GM21786 (cell line): ENCODE results near the gene SYTL5.
A peak's percentile ranks its signal among the peaks of the same experiment; 100 is the strongest.

Experiments used
- ATAC-seq: cut with Tn5 transposase; IDR thresholded peaks from one replicate; pipeline ENCODE4 v1.9.1; 2021; ENCODE audit not compliant: unreplicated experiment

SYTL5 gene

GRCh38 chrX:38018766-38019425, 12.5 kb downstream of the SYTL5 start:
- ATAC-seq, result no peak

- ATAC-seq, result no peak
Measured at GRCh38 chrX:38028300-38028699, 21.9 kb downstream of the SYTL5 start.

- no peak for ATAC-seq
Measured at GRCh38 chrX:38036466-38036865, 30.1 kb downstream of the SYTL5 start.

GRCh38 chrX:38038501-38038900, 32.1 kb downstream of the SYTL5 start:
- no peak for ATAC-seq

- no peak for ATAC-seq
Measured at GRCh38 chrX:38041237-38041636, 34.9 kb downstream of the SYTL5 start.

- no peak for ATAC-seq
Measured at GRCh38 chrX:38044701-38045100, 38.3 kb downstream of the SYTL5 start.

- no peak for ATAC-seq
Measured at GRCh38 chrX:38045538-38046096, 39.3 kb downstream of the SYTL5 start.

GRCh38 chrX:38048886-38049285, 42.5 kb downstream of the SYTL5 start:
- no peak for ATAC-seq

GRCh38 chrX:38050806-38051205, 44.5 kb downstream of the SYTL5 start:
- ATAC-seq, result no peak

GRCh38 chrX:38052096-38052495, 45.7 kb downstream of the SYTL5 start:
- ATAC-seq, result no peak

GRCh38 chrX:38055170-38055847, 49.0 kb downstream of the SYTL5 start:
- peak; percentile 51 for ATAC-seq

- no peak for ATAC-seq
Measured at GRCh38 chrX:38060331-38060878, 54.1 kb downstream of the SYTL5 start.

- no peak for ATAC-seq
Measured at GRCh38 chrX:38061335-38061734, 55.0 kb downstream of the SYTL5 start.

GRCh38 chrX:38066934-38067333, 60.6 kb downstream of the SYTL5 start:
- no peak for ATAC-seq

- ATAC-seq, result no peak
Measured at GRCh38 chrX:38069273-38069672, 62.9 kb downstream of the SYTL5 start.

GRCh38 chrX:38069991-38070390, 63.6 kb downstream of the SYTL5 start:
- ATAC-seq, result no peak

GRCh38 chrX:38079463-38079862, 73.1 kb downstream of the SYTL5 start:
- ATAC-seq, result no peak

- no peak for ATAC-seq
Measured at GRCh38 chrX:38080808-38081207, 74.5 kb downstream of the SYTL5 start.

GRCh38 chrX:38081909-38082308, 75.6 kb downstream of the SYTL5 start:
- ATAC-seq, result no peak

- no peak for ATAC-seq
Measured at GRCh38 chrX:38082309-38082708, 76.0 kb downstream of the SYTL5 start.

GRCh38 chrX:38085813-38086212, 79.5 kb downstream of the SYTL5 start:
- ATAC-seq, result no peak
